Mucosa of stomach (tissue), 1 donor: ENCODE data around the gene EXOC4.
"Not testable (repeated sequence)": the region's sequence is repeated elsewhere in the genome, so short reads cannot be mapped to it uniquely, and the experiment has no call there.

Source experiments
- H3K27me3 ChIP-seq: one replicate; pipeline ENCODE4 v1.7.0; 2013; ENCODE audit warnings: mild to moderate bottlenecking, low read length; ENCODE audit not compliant: control insufficient read depth, insufficient read depth
- H3K36me3 ChIP-seq: one replicate; pipeline ENCODE4 v1.7.0; 2013; ENCODE audit warnings: low read length; ENCODE audit not compliant: control insufficient read depth, insufficient read depth
- H3K4me1 ChIP-seq: one replicate; pipeline ENCODE4 v1.7.0; 2013; ENCODE audit warnings: mild to moderate bottlenecking, low read length; ENCODE audit not compliant: control insufficient read depth, insufficient read depth
- H3K4me3 ChIP-seq: one replicate; pipeline ENCODE4 v1.7.0; 2013; ENCODE audit warnings: low read length
- H3K9ac ChIP-seq: one replicate; pipeline ENCODE4 v1.7.0; 2013; ENCODE audit warnings: mild to moderate bottlenecking, low read length, moderate library complexity
- H3K9me3 ChIP-seq: one replicate; pipeline ENCODE4 v1.7.0; 2013; ENCODE audit warnings: mild to moderate bottlenecking, low read length, moderate library complexity; ENCODE audit not compliant: control insufficient read depth
- donor health status: Pancreatic carcinoma.

The EXOC4 gene

GRCh38 chr7:133885213-133885612 is 632.3 kb downstream of the EXOC4 start:
- Histone ChIP-seq H3K9ac (no peak overlapping the region), H3K36me3 (no peaks in the 10 kb centered on the region), H3K27me3 (no peaks in the 10 kb centered on the region), H3K4me1 (peaks cover 24% of the 10 kb centered on the region), H3K4me3 (no peak overlapping the region), H3K9me3 (no peaks in the 10 kb centered on the region)

- Histone ChIP-seq H3K27me3 (no peaks in the 10 kb centered on the region), H3K9me3 (no peaks in the 10 kb centered on the region), H3K9ac (no peak overlapping the region), H3K36me3 (no peaks in the 10 kb centered on the region), H3K4me1 (peaks cover 24% of the 10 kb centered on the region), H3K4me3 (no peak overlapping the region)
Measured at GRCh38 chr7:133886086-133886485, 633.2 kb downstream of the EXOC4 start.

GRCh38 chr7:133886797-133887196 is 633.9 kb downstream of the EXOC4 start:
- Histone ChIP-seq H3K4me1 (peaks cover 24% of the 10 kb centered on the region), H3K4me3 (no peak overlapping the region), H3K27me3 (no peaks in the 10 kb centered on the region), H3K9ac (no peak overlapping the region), H3K9me3 (no peaks in the 10 kb centered on the region), H3K36me3 (no peaks in the 10 kb centered on the region)

- no peak overlapping the region for H3K9ac ChIP-seq
- no peaks in the 10 kb centered on the region for H3K27me3 ChIP-seq
- H3K9me3 ChIP-seq, result no peaks in the 10 kb centered on the region
- no peak overlapping the region for H3K4me3 ChIP-seq
- H3K4me1 ChIP-seq, result peaks cover 24% of the 10 kb centered on the region
- no peaks in the 10 kb centered on the region for H3K36me3 ChIP-seq
Measured at GRCh38 chr7:133887459-133887858, 634.6 kb downstream of the EXOC4 start.

GRCh38 chr7:133888061-133888930 is 635.4 kb downstream of the EXOC4 start:
- peaks cover 24% of the 10 kb centered on the region for H3K4me1 ChIP-seq
- no peak overlapping the region for H3K4me3 ChIP-seq
- no peak overlapping the region for H3K9ac ChIP-seq
- H3K9me3 ChIP-seq, result no peaks in the 10 kb centered on the region
- no peaks in the 10 kb centered on the region for H3K27me3 ChIP-seq
- no peaks in the 10 kb centered on the region for H3K36me3 ChIP-seq

GRCh38 chr7:133904776-133905175 is 651.9 kb downstream of the EXOC4 start:
- Histone ChIP-seq H3K4me1 (no peaks in the 10 kb centered on the region), H3K9me3 (no peaks in the 10 kb centered on the region), H3K4me3 (no peak overlapping the region)

GRCh38 chr7:133906553-133906952 is 653.7 kb downstream of the EXOC4 start:
- not testable (repeated sequence) for H3K36me3 ChIP-seq, H3K9ac ChIP-seq, H3K9me3 ChIP-seq, H3K4me3 ChIP-seq, H3K27me3 ChIP-seq, H3K4me1 ChIP-seq

More at GRCh38 chr7:133904776-133905175, 651.9 kb downstream of the EXOC4 start:
- H3K36me3 ChIP-seq, result no peaks in the 10 kb centered on the region
- no peak overlapping the region for H3K9ac ChIP-seq
- no peaks in the 10 kb centered on the region for H3K27me3 ChIP-seq

- no peaks in the 10 kb centered on the region for H3K9me3 ChIP-seq
Measured at GRCh38 chr7:133910761-133911160, 657.9 kb downstream of the EXOC4 start.

GRCh38 chr7:133911724-133912123 is 658.8 kb downstream of the EXOC4 start:
- Histone ChIP-seq H3K9ac (no peak overlapping the region), H3K27me3 (no peaks in the 10 kb centered on the region), H3K9me3 (no peaks in the 10 kb centered on the region), H3K4me1 (no peaks in the 10 kb centered on the region), H3K36me3 (no peaks in the 10 kb centered on the region), H3K4me3 (no peak overlapping the region)

More at GRCh38 chr7:133910761-133911160, 657.9 kb downstream of the EXOC4 start:
- H3K27me3 ChIP-seq, result no peaks in the 10 kb centered on the region
- H3K4me1 ChIP-seq, result no peaks in the 10 kb centered on the region
- H3K4me3 ChIP-seq, result no peak overlapping the region
- no peaks in the 10 kb centered on the region for H3K36me3 ChIP-seq
- no peak overlapping the region for H3K9ac ChIP-seq

GRCh38 chr7:133912916-133913697 is 660.2 kb downstream of the EXOC4 start:
- Histone ChIP-seq H3K9ac (no peak overlapping the region), H3K27me3 (no peaks in the 10 kb centered on the region), H3K36me3 (no peaks in the 10 kb centered on the region), H3K4me1 (no peaks in the 10 kb centered on the region), H3K4me3 (no peak overlapping the region), H3K9me3 (no peaks in the 10 kb centered on the region)

GRCh38 chr7:133916621-133917020 is 663.7 kb downstream of the EXOC4 start:
- Histone ChIP-seq H3K4me1 (no peaks in the 10 kb centered on the region), H3K9ac (no peak overlapping the region), H3K9me3 (no peaks in the 10 kb centered on the region), H3K4me3 (no peak overlapping the region), H3K27me3 (no peaks in the 10 kb centered on the region), H3K36me3 (no peaks in the 10 kb centered on the region)

- H3K4me3 ChIP-seq, result no peak overlapping the region
- no peak overlapping the region for H3K9ac ChIP-seq
- no peaks in the 10 kb centered on the region for H3K36me3 ChIP-seq
- H3K4me1 ChIP-seq, result no peaks in the 10 kb centered on the region
- H3K9me3 ChIP-seq, result no peaks in the 10 kb centered on the region
- no peaks in the 10 kb centered on the region for H3K27me3 ChIP-seq
Measured at GRCh38 chr7:133919810-133920209, 666.9 kb downstream of the EXOC4 start.
